Measurements from ENCODE around the gene MEGF9. TPM values are rescaled to one million over a fixed set of nuclear protein-coding genes. Genes with fewer than 3 reads are reported as not detected.
"Not testable (repeated sequence)": the region's sequence is repeated elsewhere in the genome, so short reads cannot be mapped to it uniquely, and the experiment has no call there.

MEGF9 gene
- total RNA-seq, 3 donors from 2014 or later, result 22.0 to 30.3 (median 27.2) TPM

GRCh38 chr9:120555839-120556238, 158.4 kb downstream of the MEGF9 start:
- peaks cover 4% of the 10 kb centered on the region for H3K36me3 ChIP-seq
- H3K27ac ChIP-seq, result no peak overlapping the region
- TF ChIP-seq POLR2AphosphoS5 (IDR thresholded peaks at IDR 0.05) (no peak), POLR2A (IDR thresholded peaks at IDR 0.05) (no peak), CTCF (IDR thresholded peaks at IDR 0.05) (no peak)
- no peak overlapping the region for H3K4me3 ChIP-seq
- no peaks in the 10 kb centered on the region for H3K4me1 ChIP-seq
- H3K9me3 ChIP-seq, result no peaks in the 10 kb centered on the region
- intact Hi-C loops (cut with DNase I; ENCODE audit: low total_unique reads), result no loop called here
- H3K27me3 ChIP-seq, result no peaks in the 10 kb centered on the region
- no peak for DNase-seq (ENCODE audit: low spot score in 2 of 2)

GRCh38 chr9:120552210-120552704, 162.0 kb downstream of the MEGF9 start:
- H3K27me3 ChIP-seq; intact Hi-C loops (cut with DNase I; ENCODE audit: low total_unique reads); H3K4me1 ChIP-seq; DNase-seq (ENCODE audit: low spot score in 2 of 2); H3K4me3 ChIP-seq; H3K27ac ChIP-seq; H3K9me3 ChIP-seq; H3K36me3 ChIP-seq: not testable (repeated sequence)

Other genes with a start within 250 kb of the MEGF9 start
- gene CDK5RAP2, start 134.3 kb downstream of the MEGF9 start, total RNA-seq, result 10 to 100 TPM; 44.5 to 77.4 (median 60.6) TPM
- gene FBXW2, start 78.9 kb upstream of the MEGF9 start, total RNA-seq, result 10 to 100 TPM; 44.9 to 49.9 (median 49.8) TPM
- 10 to 100 TPM; 48.3 to 54.1 (median 50.3) TPM for gene PSMD5, start 128.5 kb upstream of the MEGF9 start, total RNA-seq
- 10 to 100 TPM; 16.5 to 33.1 (median 19.0) TPM for gene PHF19, start 162.7 kb upstream of the MEGF9 start, total RNA-seq
- 1 to 10 TPM; 4.9 to 8.6 (median 7.3) TPM for gene TRAF1, start 212.3 kb upstream of the MEGF9 start, total RNA-seq